Myocyte (in vitro differentiated cells): Measurements from ENCODE around the gene AS3MT. TPM values are rescaled to one million over a fixed set of nuclear protein-coding genes. Genes with fewer than 3 reads are reported as not detected.

Source experiments
- DNase-seq: peaks from one replicate; pipeline ENCODE4 v3.0.0-alpha.2; 2012; ENCODE audit warnings: low read depth
- total RNA-seq: library from RNA; depleted of rRNA; stranded (reverse); fragments of >200 nt; gene quantifications from 2 replicates; pipeline ENCODE4 v1.2.3, GENCODE V29; 2014

Gene AS3MT
- total RNA-seq, 1 donor from 2014 or later = 7.0 TPM

DNA sequence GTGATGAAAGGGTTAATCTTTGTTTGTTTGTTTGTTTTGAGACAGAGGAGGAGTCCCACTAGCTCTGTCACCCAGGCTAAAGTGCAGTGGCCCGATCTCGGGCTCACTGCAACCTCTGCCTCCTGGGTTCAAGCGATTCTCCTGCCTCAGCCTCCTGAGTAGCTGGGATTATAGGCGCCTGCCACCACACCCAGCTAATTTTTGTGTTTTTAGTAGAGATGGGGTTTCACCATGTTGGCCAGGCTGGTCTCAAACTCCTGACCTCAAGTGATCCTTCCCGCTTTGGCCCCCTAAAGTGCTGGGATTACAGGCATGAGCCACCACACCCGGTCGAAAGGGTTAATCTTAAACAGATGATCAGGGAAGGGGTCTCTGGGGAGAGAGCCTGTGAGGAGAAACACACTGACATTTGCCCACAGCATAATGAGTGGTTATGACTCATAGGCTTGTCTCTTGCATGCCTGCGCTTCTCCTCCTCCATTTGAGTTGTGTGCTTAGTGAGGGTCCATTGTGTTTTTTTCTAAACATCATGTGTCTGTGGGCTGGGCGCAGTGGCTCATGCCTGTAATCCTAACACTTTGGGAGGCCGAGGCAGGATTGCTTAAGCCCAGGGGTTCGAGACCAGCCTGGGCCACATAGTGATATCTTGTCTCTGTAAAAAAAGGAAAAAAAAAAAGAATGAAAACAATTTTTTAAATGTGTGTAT, 13.4 kb upstream of the AS3MT start:
- peak; percentile 99 for DNase-seq

DNA sequence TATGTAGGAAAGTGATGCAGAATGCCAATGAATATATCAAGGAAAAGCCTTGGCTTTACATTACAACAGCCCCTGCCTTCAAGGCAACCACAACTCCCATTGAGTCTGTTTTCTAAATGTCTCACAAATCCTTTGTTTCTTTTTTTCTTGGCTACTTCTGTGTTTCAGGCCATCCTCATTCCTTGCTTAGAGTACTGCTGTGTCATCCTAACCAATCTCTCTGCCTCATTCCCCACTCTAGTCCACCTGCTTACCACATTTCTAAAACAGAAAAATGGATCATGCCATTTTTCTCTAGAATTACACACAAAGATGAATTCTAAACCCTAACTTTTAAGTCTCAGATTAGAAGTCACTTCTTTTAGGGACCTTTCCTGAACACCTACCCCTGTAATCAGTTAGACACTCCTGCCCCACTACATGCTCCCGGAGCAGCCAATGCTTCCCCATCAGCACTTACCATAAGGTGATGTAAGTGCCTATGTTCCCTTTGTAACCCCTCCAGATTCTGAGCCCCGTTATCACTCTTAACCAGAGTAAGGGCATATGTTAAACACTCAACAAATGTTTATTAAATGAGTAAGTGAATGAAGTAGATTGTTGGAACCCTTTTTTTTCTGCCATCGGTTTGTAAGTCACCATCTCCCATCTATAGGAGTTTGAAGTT, 12.4 kb upstream of the AS3MT start:
- no peak for DNase-seq

DNA sequence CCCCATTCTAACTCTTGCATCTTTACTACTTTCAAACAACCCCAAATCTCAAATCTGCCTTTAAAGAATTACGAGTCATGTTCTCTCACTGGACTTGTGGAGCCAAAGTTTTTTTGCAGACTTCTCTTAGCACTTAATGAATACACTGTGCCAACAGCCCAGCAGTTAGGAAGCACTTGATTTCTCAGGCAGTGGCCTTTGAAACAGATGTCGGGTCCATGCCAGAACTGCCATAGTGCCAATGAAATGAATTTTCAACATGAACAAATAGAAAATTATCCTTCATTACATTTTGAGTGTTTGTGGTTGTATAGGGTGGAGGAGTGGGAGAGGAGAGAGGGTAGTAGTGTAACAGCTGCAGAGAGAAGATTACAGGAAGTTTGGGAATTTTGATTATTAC, 9.4 kb upstream of the AS3MT start:
- peak; percentile 74 for DNase-seq

DNA sequence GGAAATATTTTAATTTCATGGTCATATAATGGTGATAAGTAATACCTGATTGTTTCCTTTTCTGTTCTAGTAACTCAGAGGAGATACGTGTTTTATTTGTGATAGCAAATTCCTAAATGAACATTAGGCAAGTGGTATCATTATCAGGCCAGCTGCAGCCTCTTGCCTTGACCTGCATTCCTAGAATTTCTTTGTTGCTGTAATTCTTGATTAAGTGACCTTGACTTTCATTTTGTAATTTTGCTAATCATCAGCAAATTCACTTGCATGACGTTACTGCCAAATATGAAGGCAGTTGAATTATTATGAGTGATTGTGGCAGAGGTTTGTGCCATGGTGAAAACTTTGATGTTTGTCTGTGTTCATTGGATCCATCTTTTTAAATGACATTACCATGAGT, 5.6 kb upstream of the AS3MT start:
- DNase-seq = no peak

DNA sequence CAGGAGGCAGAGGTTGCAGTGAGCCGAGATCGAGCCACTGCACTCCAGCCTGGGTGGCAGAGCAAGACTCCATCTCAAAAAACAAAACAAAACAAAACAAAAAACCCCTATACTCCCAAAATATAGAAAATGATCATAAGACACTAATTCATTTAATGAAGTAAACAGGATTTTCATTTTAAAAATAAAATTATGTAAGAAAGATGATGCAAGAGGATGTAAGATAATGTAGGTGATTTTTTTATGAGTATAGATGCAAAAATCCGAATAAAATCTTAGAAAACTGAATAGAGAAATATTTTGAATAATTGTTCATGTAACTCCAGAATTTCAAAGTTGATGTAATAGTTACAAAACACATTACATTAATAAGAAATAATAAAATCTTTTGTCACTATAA, 3.6 kb upstream of the AS3MT start:
- no peak for DNase-seq

DNA sequence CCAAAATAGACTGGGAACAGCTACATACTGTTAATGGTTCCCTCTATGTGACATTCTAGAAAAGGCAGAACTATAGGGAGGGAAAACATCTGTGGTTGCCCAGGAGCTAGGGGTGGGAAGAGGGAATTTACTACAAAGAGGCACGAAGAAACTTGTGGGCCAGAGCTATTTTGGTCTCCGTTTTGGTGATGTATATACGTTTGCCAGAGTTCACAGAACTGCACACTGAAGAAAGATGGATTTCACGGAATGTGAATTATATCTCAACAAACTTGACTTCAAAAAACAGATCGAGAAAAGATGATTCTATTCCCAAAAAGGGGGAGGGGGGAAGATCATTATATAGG, 386 bp upstream of the AS3MT start:
- no peak for DNase-seq

DNA sequence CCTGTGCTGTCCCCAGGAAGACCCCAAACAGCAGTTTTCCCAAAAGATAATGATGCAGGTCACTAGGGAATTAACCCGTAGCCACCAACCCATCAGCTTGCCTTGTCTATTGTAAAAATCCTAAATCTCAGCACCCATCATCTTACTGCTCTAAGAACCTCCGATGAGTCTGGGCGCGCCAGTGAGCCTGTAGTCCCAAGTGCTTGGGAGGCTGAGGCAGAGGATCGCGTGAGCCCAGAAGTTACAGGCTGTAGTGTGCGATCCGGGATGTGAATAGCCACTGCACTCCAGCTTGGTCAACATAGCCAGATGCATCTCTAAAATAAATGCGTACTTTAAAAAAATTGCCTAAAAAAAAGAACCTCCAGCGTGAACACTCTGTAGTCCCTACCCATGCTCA, 951 bp downstream of the AS3MT start:
- DNase-seq = no peak

DNA sequence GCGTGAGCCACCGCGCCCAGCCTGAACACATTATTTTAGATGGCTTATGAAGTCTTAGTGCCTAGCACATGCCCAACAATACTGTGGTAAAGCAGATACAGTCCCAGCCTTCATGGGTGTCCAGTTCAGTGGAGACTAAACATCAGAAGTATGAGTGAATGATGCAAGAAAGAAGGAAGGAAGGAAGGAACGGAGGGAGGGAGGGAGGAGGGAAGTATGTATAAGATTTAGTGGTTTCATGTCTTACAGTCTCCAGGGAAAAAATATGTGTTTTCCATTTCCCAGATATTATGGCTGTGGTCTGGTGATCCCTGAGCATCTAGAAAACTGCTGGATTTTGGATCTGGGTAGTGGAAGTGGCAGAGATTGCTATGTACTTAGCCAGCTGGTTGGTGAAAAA, 2.9 kb downstream of the AS3MT start:
- DNase-seq = no peak

DNA sequence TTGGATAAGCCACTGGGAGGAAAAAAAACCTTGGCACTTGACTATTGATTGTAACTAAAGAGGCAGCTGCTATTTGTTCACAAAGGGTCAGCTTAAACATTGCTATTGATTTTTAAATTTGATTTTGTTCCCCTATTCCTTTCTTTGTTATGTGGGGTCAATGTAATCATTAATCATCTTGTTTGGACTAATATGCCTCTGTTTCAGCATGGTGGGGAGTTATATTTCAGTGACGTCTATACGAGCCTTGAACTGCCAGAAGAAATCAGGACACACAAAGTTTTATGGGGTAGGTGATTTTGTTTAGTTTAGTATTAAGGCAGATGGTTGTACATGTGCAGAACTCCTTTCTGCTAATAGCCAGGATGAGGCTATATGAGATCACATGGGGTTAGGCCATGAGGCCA, 7.5 kb downstream of the AS3MT start:
- no peak for DNase-seq

DNA sequence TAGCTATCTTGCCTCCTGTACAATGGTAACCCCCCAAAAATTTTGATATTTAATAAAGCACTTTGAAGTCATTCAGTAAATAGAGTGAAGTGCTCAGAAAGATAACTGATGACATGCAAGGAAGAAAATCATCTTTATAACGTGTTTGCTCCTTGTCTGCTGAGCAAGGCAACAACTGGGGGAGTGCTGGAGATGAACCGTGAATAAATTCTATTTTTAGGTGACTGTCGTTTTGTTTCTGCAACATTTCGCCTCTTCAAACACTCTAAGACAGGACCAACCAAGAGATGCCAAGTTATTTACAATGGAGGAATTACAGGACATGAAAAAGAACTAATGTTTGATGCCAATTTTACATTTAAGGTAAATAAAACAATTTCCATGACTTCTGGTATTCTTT, 9.4 kb downstream of the AS3MT start:
- DNase-seq = no peak

DNA sequence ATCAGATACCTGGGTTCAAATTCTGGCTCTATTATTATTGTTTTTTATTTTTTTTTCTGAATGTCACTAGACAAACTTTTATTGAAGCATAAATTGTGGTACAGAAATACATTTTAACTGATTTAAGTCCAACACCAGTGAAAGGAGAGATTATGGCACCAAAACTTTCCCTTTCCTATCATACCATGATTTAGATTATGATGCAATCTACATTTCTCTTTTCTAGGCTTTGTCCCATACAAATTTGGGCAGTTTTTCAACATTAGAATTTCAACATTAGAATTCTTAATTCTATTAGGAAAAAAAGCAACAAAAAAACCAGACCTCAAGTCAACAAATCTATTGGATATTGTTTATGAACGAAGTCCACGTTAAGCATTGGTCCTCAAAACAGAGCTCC, 11.0 kb downstream of the AS3MT start:
- DNase-seq = no peak

DNA sequence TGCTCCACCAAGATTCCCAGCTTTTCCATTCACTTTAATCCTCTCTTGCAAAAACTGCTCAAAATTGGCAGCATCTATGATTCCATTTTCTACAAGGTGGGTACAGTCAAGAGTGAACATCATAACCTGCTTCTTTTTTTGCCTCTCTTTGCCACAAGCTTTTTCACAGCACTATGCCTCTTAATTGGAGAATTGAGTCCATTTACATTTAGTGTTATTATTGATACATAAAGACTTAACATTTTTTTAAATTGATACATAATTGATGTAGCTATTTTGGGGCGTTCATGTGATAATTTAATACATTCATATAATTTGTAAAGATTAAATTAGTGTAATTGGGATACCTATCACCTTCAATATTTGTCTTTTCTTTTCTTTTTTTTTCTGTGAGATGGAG, 18.8 kb downstream of the AS3MT start:
- no peak for DNase-seq

DNA sequence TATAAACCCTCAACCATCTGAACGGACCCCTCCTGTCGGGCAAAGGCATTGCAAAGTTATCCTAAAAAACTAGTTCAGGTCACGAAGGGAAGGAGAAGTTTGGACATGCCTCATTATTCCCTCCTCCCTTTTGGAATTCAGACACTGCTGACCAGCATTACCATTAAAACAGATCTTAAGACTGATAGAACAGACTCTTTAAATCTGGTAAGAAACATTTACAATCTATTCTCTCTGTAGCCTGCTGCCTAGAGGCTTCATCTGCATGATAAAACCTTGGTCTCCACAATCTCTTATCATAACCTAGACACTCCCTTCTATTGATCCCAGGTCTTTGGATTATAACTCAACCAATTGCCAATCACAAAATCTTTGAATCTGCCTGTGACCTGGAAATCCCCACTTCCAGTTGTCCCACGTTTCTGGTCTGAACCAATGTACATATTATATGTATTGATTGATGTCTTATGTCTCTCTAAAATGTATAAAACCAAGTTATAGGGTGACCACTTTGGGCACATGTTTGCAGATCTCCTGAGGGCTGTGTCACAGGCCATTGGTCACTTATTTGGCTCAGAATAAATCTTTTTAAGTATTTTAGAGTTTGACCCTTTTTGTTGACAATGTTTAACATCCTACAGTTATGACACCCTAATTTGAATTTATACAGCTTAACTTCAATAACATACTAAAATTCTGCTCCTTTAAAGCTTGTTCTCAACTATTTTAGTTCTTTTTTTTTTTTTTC, 25.4 kb downstream of the AS3MT start:
- DNase-seq = no peak

DNA sequence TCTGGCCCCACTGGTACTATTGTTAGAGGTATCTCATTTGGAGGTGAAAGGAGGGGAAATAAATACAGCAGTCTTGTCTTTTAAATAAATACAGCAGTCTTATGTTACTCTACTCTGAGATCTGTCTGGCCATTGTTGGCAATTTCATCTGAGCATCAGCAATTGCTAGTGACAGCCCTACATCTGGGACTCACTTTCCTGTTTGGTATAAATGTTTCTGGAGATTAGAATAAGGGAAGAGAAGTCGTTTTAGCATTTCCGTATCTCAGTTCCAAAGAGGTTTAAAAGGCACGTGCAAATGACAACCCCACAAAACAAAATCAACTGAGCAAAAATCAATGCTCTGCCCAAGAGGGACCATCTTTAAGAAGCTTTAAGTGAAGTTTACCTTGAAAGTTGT, 30.7 kb downstream of the AS3MT start:
- DNase-seq = no peak

DNA sequence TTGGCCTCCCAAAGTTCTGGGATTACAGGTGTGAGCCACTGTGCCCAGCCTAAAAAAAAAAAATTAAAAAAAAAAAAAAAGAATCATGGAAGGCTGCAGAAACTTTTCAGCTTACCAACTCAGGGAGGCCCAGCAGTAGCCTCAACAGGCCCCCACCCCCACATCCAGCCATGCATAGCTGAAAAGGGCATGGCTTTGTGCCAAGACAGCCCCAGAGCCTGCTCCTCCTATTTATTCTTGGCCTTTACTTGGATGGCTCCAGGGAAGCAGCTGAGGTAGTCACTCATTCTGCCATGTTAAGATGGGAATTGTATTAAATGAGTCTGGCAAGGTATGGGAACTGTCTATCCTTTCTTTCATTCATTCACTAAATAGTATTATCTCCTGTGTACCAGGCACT, 35.1 kb downstream of the AS3MT start:
- DNase-seq = peak; percentile 32

DNA sequence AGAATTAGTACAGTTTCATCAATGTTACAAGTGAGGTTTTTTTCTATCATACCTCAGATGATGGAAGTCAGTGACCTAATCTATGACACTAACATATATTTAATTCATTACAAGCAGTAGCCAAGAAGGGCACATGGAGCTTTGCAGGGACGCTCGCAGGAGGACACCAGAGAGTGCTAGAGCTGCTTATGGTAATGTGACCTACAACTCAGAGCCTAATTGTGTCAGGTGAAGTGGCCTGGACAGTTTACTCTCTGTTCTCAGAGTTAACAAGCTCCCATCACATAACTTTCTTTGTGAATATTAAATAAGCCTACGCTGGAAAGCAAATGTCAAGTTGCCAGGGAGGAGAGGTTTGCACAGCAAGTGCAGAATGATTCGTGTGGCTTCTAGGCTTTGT, 37.2 kb downstream of the AS3MT start:
- no peak for DNase-seq

DNA sequence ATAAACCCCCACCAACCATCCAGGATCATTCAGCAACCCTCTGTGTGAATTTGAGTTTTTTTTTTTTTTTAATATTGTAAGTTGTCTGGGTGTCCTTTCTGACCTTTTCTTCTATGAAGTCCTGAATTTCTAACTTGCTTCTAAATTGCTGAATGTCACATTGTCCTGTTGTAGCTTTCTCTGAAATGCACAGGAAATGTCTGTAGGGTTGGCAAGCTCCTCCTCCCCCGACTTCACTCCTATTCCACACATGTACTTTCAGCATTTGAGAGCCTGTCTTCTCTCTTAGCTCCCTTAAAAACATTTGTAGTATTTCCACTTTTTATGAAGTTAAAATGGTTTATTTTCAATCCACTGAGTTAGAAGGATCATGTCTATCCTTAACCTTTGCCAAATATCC, 45.5 kb downstream of the AS3MT start:
- no peak for DNase-seq

DNA sequence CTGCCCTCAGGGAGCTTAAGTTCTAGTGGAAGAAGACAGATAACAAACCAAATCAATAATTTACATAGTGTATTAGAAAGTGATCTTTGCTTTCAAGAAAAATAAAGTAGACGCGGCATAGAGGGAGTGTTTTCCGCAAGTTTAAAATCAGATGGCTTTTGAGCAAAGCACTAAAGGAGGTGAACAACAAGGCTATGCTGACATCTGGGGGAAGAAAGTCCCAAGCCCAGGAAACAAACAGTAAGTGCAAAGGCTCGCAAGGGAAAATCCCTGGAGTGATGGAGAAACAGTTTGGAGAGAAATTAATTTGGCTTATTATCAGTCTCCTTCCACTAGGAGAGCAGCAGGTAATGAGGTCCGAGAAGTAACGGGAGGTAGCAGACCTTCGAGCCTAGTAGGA, 46.9 kb downstream of the AS3MT start:
- no peak for DNase-seq

DNA sequence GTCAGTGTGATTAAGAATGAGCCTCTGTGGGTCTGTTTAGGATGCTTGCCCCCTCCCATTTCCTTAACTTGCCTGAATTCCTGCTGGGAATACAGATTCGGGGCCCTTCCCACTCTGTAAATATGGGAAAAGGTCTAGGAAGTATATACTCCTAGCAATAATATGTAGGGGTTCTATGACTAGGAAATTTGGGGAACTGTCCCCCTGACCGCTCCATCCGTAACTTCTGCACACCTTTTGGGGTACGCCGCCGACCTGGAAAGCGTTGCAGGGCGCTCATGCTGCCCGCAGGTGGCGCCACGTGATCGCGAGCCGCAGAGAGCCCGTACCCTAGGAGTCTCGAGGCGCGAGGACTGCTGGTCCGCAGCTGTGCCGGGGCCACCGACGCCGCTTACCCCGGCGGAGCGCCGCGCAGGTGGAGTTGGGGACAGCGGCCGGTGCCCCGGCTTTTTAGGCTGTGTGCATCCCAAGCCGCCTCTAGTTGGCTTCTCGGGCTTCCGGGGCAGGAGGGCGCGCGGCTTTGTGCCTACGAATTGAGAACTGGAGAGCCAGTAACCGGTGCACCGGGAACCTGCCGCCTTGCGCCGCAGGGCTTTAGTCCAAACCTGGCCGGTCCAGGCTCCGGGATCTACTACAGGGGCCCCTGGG, 48.2 kb downstream of the AS3MT start:
- DNase-seq = peak; percentile 71

DNA sequence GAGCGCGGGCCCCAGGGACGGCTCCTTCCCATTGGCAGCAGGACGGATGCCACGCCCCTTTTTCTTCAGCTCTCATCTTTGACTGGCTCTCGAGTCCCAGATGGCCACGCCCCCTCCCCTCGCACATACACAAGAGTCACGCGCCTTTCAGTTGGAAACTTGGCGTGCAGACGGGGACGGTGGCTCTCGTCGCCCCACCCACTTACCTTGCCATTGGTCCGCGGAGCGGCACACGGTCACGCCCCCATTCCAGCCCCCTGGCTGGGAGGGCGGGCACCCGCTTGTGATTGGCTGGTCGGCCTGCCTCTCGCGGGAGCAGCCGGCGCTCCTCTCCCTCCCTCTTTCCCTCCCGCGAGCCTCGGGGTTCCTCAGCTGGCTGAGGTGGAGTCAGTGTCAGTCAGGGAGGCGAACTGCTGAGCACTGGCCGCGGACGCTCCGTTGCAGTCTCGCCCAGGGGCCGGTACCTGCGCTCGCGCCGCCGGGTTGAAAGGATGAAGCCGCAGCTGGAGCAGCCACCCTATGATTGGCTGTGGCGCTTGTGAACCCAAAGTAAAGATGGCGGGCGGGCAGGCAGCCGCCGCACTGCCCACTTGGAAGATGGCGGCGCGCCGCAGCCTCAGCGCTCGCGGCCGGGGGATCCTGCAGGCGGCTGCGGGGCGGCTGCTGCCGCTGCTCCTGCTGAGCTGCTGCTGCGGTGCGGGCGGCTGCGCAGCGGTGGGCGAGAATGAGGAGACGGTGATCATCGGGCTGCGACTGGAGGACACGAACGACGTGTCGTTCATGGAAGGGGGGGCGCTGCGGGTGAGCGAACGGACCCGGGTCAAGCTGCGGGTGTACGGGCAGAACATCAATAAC, 48.9 kb downstream of the AS3MT start, which contains the start of gene CNNM2:
Gene CNNM2, plus strand, starts transcription at position 333 of the 855 bp plus-strand sequence. Its CDS starts 187 bp downstream, at position 520.
- DNase-seq = peak; percentile 100

DNA sequence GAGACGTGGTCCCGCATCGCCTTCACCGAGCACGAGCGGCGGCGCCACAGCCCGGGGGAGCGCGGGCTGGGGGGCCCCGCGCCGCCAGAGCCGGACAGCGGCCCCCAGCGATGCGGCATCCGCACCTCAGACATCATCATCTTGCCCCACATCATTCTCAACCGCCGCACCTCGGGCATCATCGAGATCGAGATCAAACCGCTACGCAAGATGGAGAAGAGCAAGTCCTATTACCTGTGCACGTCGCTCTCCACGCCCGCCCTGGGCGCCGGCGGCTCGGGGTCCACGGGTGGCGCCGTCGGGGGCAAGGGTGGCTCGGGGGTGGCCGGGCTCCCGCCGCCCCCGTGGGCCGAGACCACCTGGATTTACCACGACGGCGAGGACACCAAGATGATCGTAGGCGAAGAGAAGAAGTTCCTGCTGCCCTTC, 49.6 kb downstream of the AS3MT start:
- DNase-seq = no peak
